WTC11 (cell line): ENCODE results near the gene RIMBP2. TPM values are rescaled to one million over a fixed set of nuclear protein-coding genes. Genes with fewer than 3 reads are reported as not detected.

Source experiments
- ATAC-seq: fragments of 200-7000 bp; cut with Tn5 transposase; 2 replicates; pipeline ENCODE4 v1.10.0; 2021; ENCODE audit warnings: mild to moderate bottlenecking, moderate library complexity
- CTCF ChIA-PET: fragments of 300-600 bp; sonication (Branson Sonifier 250); formaldehyde crosslinking; loops from one replicate; lab custom pipeline; 2021; ENCODE audit warnings: antibody characterized with exemption; lab: Charles Lee
- POLR2A ChIA-PET: fragments of 350-600 bp; sonication (Branson Sonifier 250); formaldehyde crosslinking; loops from one replicate; lab custom pipeline; 2021; ENCODE audit warnings: antibody characterized with exemption; lab: Charles Lee
- DNase-seq: peaks from one replicate; pipeline ENCODE4 v3.0.0; 2021; ENCODE audit warnings: low spot score
- H3K27ac Mint-ChIP-seq: 2 replicates; pipeline ENCODE4 v1.8.0; 2021; ENCODE audit warnings: mixed read lengths
- H3K27me3 Mint-ChIP-seq: 2 replicates; pipeline ENCODE4 v1.8.0; 2021; ENCODE audit warnings: low read depth, mild to moderate bottlenecking, moderate library complexity, mixed read lengths
- H3K36me3 Mint-ChIP-seq: 2 replicates; pipeline ENCODE4 v1.8.0; 2021; ENCODE audit warnings: mixed read lengths
- H3K4me1 Mint-ChIP-seq: 2 replicates; pipeline ENCODE4 v1.8.0; 2022; ENCODE audit warnings: mixed read lengths
- H3K4me3 Mint-ChIP-seq: 2 replicates; pipeline ENCODE4 v1.8.0; 2021; ENCODE audit warnings: mild to moderate bottlenecking, moderate library complexity, mixed read lengths
- H3K9me3 Mint-ChIP-seq: 2 replicates; pipeline ENCODE4 v1.8.0; 2021; ENCODE audit warnings: mixed read lengths
- CTCF ChIP-seq: fragments of 200-600 bp; IDR thresholded peaks from 2 replicates; pipeline ENCODE4 v1.8.0; 2022; ENCODE audit warnings: antibody characterized with exemption
- E2F5 ChIP-seq: sonication (generic); formaldehyde crosslinking; IDR thresholded peaks from 2 replicates; pipeline ENCODE4 v1.8.1; 2022; ENCODE audit warnings: mild to moderate bottlenecking, moderate library complexity, missing genetic modification reagents
- GTF2I ChIP-seq: fragments of 250-450 bp; sonication (Bioruptor Pico); conservative IDR thresholded peaks from 2 replicates; pipeline ENCODE4 v1.4.0; 2021; ENCODE audit warnings: mild to moderate bottlenecking
- HMGXB4 ChIP-seq: sonication (generic); formaldehyde crosslinking; IDR thresholded peaks from 2 replicates; pipeline ENCODE4 v1.8.1; 2023; ENCODE audit warnings: mild to moderate bottlenecking, moderate library complexity, missing genetic modification reagents
- MLX ChIP-seq: sonication (generic); formaldehyde crosslinking; IDR thresholded peaks from 2 replicates; pipeline ENCODE4 v1.8.1; 2023; ENCODE audit warnings: mild to moderate bottlenecking, missing genetic modification reagents, moderate library complexity
- NFYB ChIP-seq: sonication (generic); formaldehyde crosslinking; conservative IDR thresholded peaks from 2 replicates; pipeline ENCODE4 v1.8.0; 2022; ENCODE audit warnings: low read depth, missing genetic modification reagents
- NR3C1 ChIP-seq: sonication (generic); formaldehyde crosslinking; conservative IDR thresholded peaks from 2 replicates; pipeline ENCODE4 v1.8.1; 2023; ENCODE audit warnings: low read depth, mild to moderate bottlenecking, missing genetic modification reagents
- PRDM15 ChIP-seq: sonication (generic); formaldehyde crosslinking; IDR thresholded peaks from 2 replicates; pipeline ENCODE4 v1.8.0; 2022; ENCODE audit warnings: missing genetic modification reagents
- SP1 ChIP-seq: sonication (generic); formaldehyde crosslinking; conservative IDR thresholded peaks from 2 replicates; pipeline ENCODE4 v1.8.1; 2022; ENCODE audit warnings: missing genetic modification reagents
- ZMAT4 ChIP-seq: fragments of 250-450 bp; sonication (Bioruptor Pico); IDR thresholded peaks from 2 replicates; pipeline ENCODE4 v1.9.0; 2021; ENCODE audit warnings: mild to moderate bottlenecking
- ZNF219 ChIP-seq: sonication (generic); formaldehyde crosslinking; IDR thresholded peaks from 2 replicates; pipeline ENCODE4 v1.8.0; 2023; ENCODE audit warnings: missing genetic modification reagents, mild to moderate bottlenecking, borderline replicate concordance
- total RNA-seq: library from RNA; stranded (reverse); gene quantifications from 3 replicates; pipeline ENCODE4 v1.2.3, GENCODE V29; 2021

RIMBP2 gene
- total RNA-seq, 1 experiment from 2014 or later: 2.6 TPM

- TF ChIP-seq PRDM15: no peak
- TF ChIP-seq GTF2I: no peak
- no peak for TF ChIP-seq ZNF219 (CRISPR knock-in tag)
- TF ChIP-seq SP1 (CRISPR knock-in tag): no peak
- TF ChIP-seq, all 79 proteins: peak for 0
Measured at GRCh38 chr12:130385193-130385592, 330.9 kb downstream of the RIMBP2 start (continued).

- Mint-ChIP-seq H3K9me3 (peaks cover 62% of the 10 kb centered on the region), H3K27ac (no peak overlapping the region)
- ATAC-seq: no peak
- TF ChIP-seq CTCF: no peak
- no peak for TF ChIP-seq ZNF219 (CRISPR knock-in tag)
- TF ChIP-seq, all 79 proteins: peak for 0
- DNase-seq: no peak
- no peak overlapping the region for H3K4me3 Mint-ChIP-seq
- ChIA-PET CTCF (no interaction called here), POLR2A (no interaction called here)
- no peaks in the 10 kb centered on the region for H3K4me1 Mint-ChIP-seq
- peaks cover 7% of the 10 kb centered on the region; the same call in 1 of the 2 replicates for H3K27me3 Mint-ChIP-seq
- peaks cover 19% of the 10 kb centered on the region for H3K36me3 Mint-ChIP-seq
Measured at GRCh38 chr12:130384234-130384633, 331.9 kb downstream of the RIMBP2 start.

- TF ChIP-seq ZMAT4 (no peak), NFYB (CRISPR knock-in tag) (no peak), E2F5 (CRISPR knock-in tag) (no peak), HMGXB4 (CRISPR knock-in tag) (no peak), MLX (CRISPR knock-in tag) (no peak), NR3C1 (CRISPR knock-in tag) (no peak)
- TF ChIP-seq, all 79 proteins: peak for 0
- ChIA-PET POLR2A (no interaction called here), CTCF (no interaction called here)
- Mint-ChIP-seq H3K27ac (no peak overlapping the region), H3K36me3 (peaks cover 14% of the 10 kb centered on the region), H3K9me3 (peaks cover 60% of the 10 kb centered on the region), H3K27me3 (peaks cover 7% of the 10 kb centered on the region), H3K4me1 (no peaks in the 10 kb centered on the region), H3K4me3 (no peak overlapping the region)
- no peak for ATAC-seq
- DNase-seq: no peak
Measured at GRCh38 chr12:130382818-130383217, 333.3 kb downstream of the RIMBP2 start.
